Activated T-helper 9 cell treated with anti-CD3 and anti-CD28 coated beads, Interleukin-2, amount 50 U/mL, for 16 hours (primary cell): ENCODE data around the gene NPRL2.

Experiments
- DNase-seq: peaks from one replicate; pipeline ENCODE4 v3.0.0-alpha.2; 2020; ENCODE audit warnings: low read depth

NPRL2 gene

GRCh38 chr3:50350213-50350526 lies 405 bp downstream of the NPRL2 start:
- no peak for DNase-seq

- DNase-seq: peak; percentile 63
Observed at GRCh38 chr3:50347187-50347813, 3.3 kb downstream of the NPRL2 start.

- peak; percentile 64 for DNase-seq
Observed at GRCh38 chr3:50345586-50346234, 4.9 kb downstream of the NPRL2 start, which contains the start of gene ZMYND10. Gene ZMYND10, minus strand, starts transcription at chr3:50345732. Its CDS starts 153 bp downstream, at chr3:50345579.

GRCh38 chr3:50345008-50345407 lies 5.6 kb downstream of the NPRL2 start:
- DNase-seq: no peak

- no peak for DNase-seq
Observed at GRCh38 chr3:50342813-50343633, 7.6 kb downstream of the NPRL2 start.

- no peak for DNase-seq
Observed at GRCh38 chr3:50341996-50342650, 8.5 kb downstream of the NPRL2 start.

- DNase-seq: no peak
Observed at GRCh38 chr3:50341537-50341936, 9.0 kb downstream of the NPRL2 start.

- DNase-seq: peak; percentile 50
Observed at GRCh38 chr3:50340448-50341329, 9.9 kb downstream of the NPRL2 start, which contains the start of gene RASSF1. Gene RASSF1, minus strand, starts transcription at chr3:50340836. Its CDS starts 31 bp downstream, at chr3:50340805.

GRCh38 chr3:50340147-50340447 lies 10.5 kb downstream of the NPRL2 start:
- DNase-seq: no peak

- no peak for DNase-seq
Observed at GRCh38 chr3:50339485-50340146, 11.0 kb downstream of the NPRL2 start.

- no peak for DNase-seq
Observed at GRCh38 chr3:50338965-50339364, 11.6 kb downstream of the NPRL2 start.

- peak; percentile 94 for DNase-seq
Observed at GRCh38 chr3:50337175-50337861, 13.3 kb downstream of the NPRL2 start.

GRCh38 chr3:50336452-50337174 lies 14.0 kb downstream of the NPRL2 start:
- no peak for DNase-seq

GRCh38 chr3:50334339-50335075 lies 16.1 kb downstream of the NPRL2 start:
- no peak for DNase-seq

- no peak for DNase-seq
Observed at GRCh38 chr3:50333744-50334328, 16.7 kb downstream of the NPRL2 start.

- no peak for DNase-seq
Observed at GRCh38 chr3:50331364-50331907, 19.1 kb downstream of the NPRL2 start.

- no peak for DNase-seq
Observed at GRCh38 chr3:50330330-50330729, 20.2 kb downstream of the NPRL2 start.

GRCh38 chr3:50327943-50328691 lies 22.5 kb downstream of the NPRL2 start, which contains the start of gene TUSC2:
Gene TUSC2, minus strand, starts transcription at chr3:50328223. Its CDS starts 124 bp downstream, at chr3:50328099.
- DNase-seq: peak; percentile 92
